IMR-90 (cell line): ENCODE results near the gene ADPRHL1. TPM values are rescaled to one million over a fixed set of nuclear protein-coding genes. Genes with fewer than 3 reads are reported as not detected.

ENCODE experiments used
- ATAC-seq: fragments of 200-7000 bp; cut with Tn5 transposase; 2 replicates; pipeline ENCODE4 v1.9.1; 2020; ENCODE audit warnings: low read depth, mild to moderate bottlenecking, moderate library complexity
- BruUV-seq: library from RNA; stranded (reverse); fragments of 400-500 nt; replicated peaks from 2 replicates; lab custom pipeline; 2021; lab: Mats Ljungman, UMichigan
- CTCF ChIA-PET: fragments of 300-600 bp; formaldehyde crosslinking; extraction: SDS; loops from one replicate; lab custom pipeline; 2021; ENCODE audit warnings: antibody characterized with exemption; lab: Yijun Ruan, JAX
- POLR2A ChIA-PET: fragments of 300-600 bp; sonication (Branson Sonifier 250); formaldehyde crosslinking; loops from one replicate; lab custom pipeline; 2022; ENCODE audit warnings: antibody characterized with exemption; ENCODE audit not compliant: unreplicated experiment; lab: Charles Lee
- DNase-seq: peaks from one replicate; pipeline ENCODE4 v3.0.0; 2013
- H2AFZ ChIP-seq: replicated peaks from 2 replicates; pipeline ENCODE3; 2013; ENCODE audit warnings: low read length, mild to moderate bottlenecking; ENCODE audit not compliant: poor library complexity
- H2AK5ac ChIP-seq: 2 replicates; pipeline ENCODE4 v1.6.1; 2013; ENCODE audit warnings: low read depth, low read length, inconsistent platforms
- H2AK9ac ChIP-seq: replicated peaks from 2 replicates; pipeline ENCODE3; 2013; ENCODE audit warnings: mild to moderate bottlenecking, low read depth, low read length, moderate library complexity; ENCODE audit not compliant: poor library complexity
- H2BK120ac ChIP-seq: 2 replicates; pipeline ENCODE4 v1.6.1; 2013; ENCODE audit warnings: low read depth, low read length, inconsistent platforms
- H2BK15ac ChIP-seq: 3 replicates; pipeline ENCODE4 v1.6.1; 2013; ENCODE audit warnings: low read depth, low read length, inconsistent platforms
- H2BK20ac ChIP-seq: 2 replicates; pipeline ENCODE4 v1.6.1; 2013; ENCODE audit warnings: low read depth, mild to moderate bottlenecking, inconsistent platforms, low read length, moderate library complexity
- H2BK5ac ChIP-seq: 2 replicates; pipeline ENCODE4 v1.6.1; 2013; ENCODE audit warnings: mild to moderate bottlenecking, low read depth, low read length, inconsistent platforms; ENCODE audit not compliant: poor library complexity, severe bottlenecking
- H3K14ac ChIP-seq: replicated peaks from 2 replicates; pipeline ENCODE4 v1.6.1; 2013; ENCODE audit warnings: low read depth, low read length, inconsistent platforms
- H3K18ac ChIP-seq: 2 replicates; pipeline ENCODE4 v1.6.1; 2013; ENCODE audit warnings: low read depth, low read length, control low read depth
- H3K23ac ChIP-seq: 2 replicates; pipeline ENCODE4 v1.6.1; 2013; ENCODE audit warnings: low read depth, low read length, inconsistent platforms
- H3K27ac ChIP-seq: 2 replicates; pipeline ENCODE4 v1.5.1; 2013; ENCODE audit warnings: mild to moderate bottlenecking, control low read depth, low read length; ENCODE audit not compliant: insufficient read depth
- H3K27me3 ChIP-seq: 2 replicates; pipeline ENCODE4 v1.6.1; 2013; ENCODE audit warnings: low read length; ENCODE audit not compliant: control insufficient read depth, insufficient read depth
- H3K36me3 ChIP-seq: 2 replicates; pipeline ENCODE4 v1.6.1; 2013; ENCODE audit warnings: low read length, mixed read lengths; ENCODE audit not compliant: control insufficient read depth, insufficient read depth
- H3K4ac ChIP-seq: 2 replicates; pipeline ENCODE4 v1.6.1; 2013; ENCODE audit warnings: low read depth, low read length, inconsistent platforms
- H3K4me1 ChIP-seq: 2 replicates; pipeline ENCODE4 v1.6.1; 2013; ENCODE audit warnings: low read length, mixed read lengths; ENCODE audit not compliant: control insufficient read depth, insufficient read depth
- H3K4me2 ChIP-seq: 2 replicates; pipeline ENCODE4 v1.6.1; 2013; ENCODE audit warnings: low read depth, mild to moderate bottlenecking, control low read depth, low read length, moderate library complexity
- H3K4me3 ChIP-seq: 2 replicates; pipeline ENCODE4 v1.5.1; 2013; ENCODE audit warnings: low read depth, mild to moderate bottlenecking, control low read depth, low read length, moderate library complexity; ENCODE audit not compliant: insufficient read depth
- H3K56ac ChIP-seq: 2 replicates; pipeline ENCODE4 v1.6.1; 2013; ENCODE audit warnings: low read length, inconsistent platforms; ENCODE audit not compliant: insufficient read depth; ENCODE audit errors: extremely low read depth
- H3K79me1 ChIP-seq, 2 experiments: 2 replicates each; pipeline ENCODE4 v1.6.1; 2013; ENCODE audit warnings: low read length in 2 of 2, inconsistent platforms in 1 of 2, low read depth in 1 of 2
- H3K9ac ChIP-seq: 2 replicates; pipeline ENCODE4 v1.6.1; 2013; ENCODE audit warnings: low read depth, low read length, control low read depth
- H3K9me1 ChIP-seq: 2 replicates; pipeline ENCODE4 v1.6.1; 2013; ENCODE audit warnings: low read length, inconsistent platforms; ENCODE audit not compliant: insufficient read depth
- H3K9me3 ChIP-seq: 2 replicates; pipeline ENCODE4 v1.6.1; 2013; ENCODE audit warnings: low read length; ENCODE audit not compliant: control insufficient read depth, insufficient read depth
- H4K20me1 ChIP-seq: 2 replicates; pipeline ENCODE4 v1.6.1; 2013; ENCODE audit warnings: low read length, inconsistent platforms; ENCODE audit not compliant: insufficient read depth
- H4K5ac ChIP-seq: 2 replicates; pipeline ENCODE4 v1.6.1; 2013; ENCODE audit warnings: mild to moderate bottlenecking, low read depth, low read length, control low read depth
- H4K8ac ChIP-seq, 2 experiments: 2 replicates each; pipeline ENCODE4 v1.6.1; 2013; ENCODE audit warnings: low read depth in 2 of 2, low read length in 2 of 2, control low read depth in 1 of 2, inconsistent platforms in 1 of 2
- H4K91ac ChIP-seq: 2 replicates; pipeline ENCODE4 v1.6.1; 2013; ENCODE audit warnings: low read depth, low read length, inconsistent platforms; ENCODE audit not compliant: insufficient read depth
- BHLHE40 ChIP-seq: fragments of 150-350 bp; IDR thresholded peaks from 2 replicates; pipeline ENCODE4 v1.6.1; 2016; ENCODE audit warnings: mild to moderate bottlenecking, low read depth, low read length
- CHD1 ChIP-seq: IDR thresholded peaks from 2 replicates; pipeline ENCODE4 v1.6.1; 2012; ENCODE audit warnings: low read depth, low read length, improper control_type of control experiment
- MAZ ChIP-seq: IDR thresholded peaks from 2 replicates; pipeline ENCODE4 v1.6.1; 2012; ENCODE audit warnings: low read depth, mild to moderate bottlenecking, low read length, improper control_type of control experiment, moderate library complexity, borderline replicate concordance
- POLR2A ChIP-seq: IDR thresholded peaks from 2 replicates; pipeline ENCODE4 v1.6.1; 2012; ENCODE audit warnings: mild to moderate bottlenecking, low read depth, low read length
- RCOR1 ChIP-seq: IDR thresholded peaks from 2 replicates; pipeline ENCODE4 v1.6.1; 2012; ENCODE audit warnings: mild to moderate bottlenecking, low read length, improper control_type of control experiment; ENCODE audit not compliant: insufficient replicate concordance
- RFX5 ChIP-seq: IDR thresholded peaks from 2 replicates; pipeline ENCODE4 v1.8.0; 2012; ENCODE audit warnings: low read depth, mild to moderate bottlenecking, low read length, moderate library complexity
- SMC3 ChIP-seq: fragments of 150-350 bp; IDR thresholded peaks from 2 replicates; pipeline ENCODE4 v1.6.1; 2016; ENCODE audit warnings: low read depth, mild to moderate bottlenecking, antibody characterized with exemption, low read length, moderate library complexity
- WGBS, 2 experiments: methylation state at CpG; one replicate each; pipeline versions ENCODE4 v1.1.5 to v1.1.7; 2013; ENCODE audit warnings: missing lambda C conversion rate in 2 of 2; ENCODE audit not compliant: insufficient read length in 1 of 2; ENCODE audit errors: extremely low coverage in 2 of 2; 5-methylcytosine and 5-hydroxymethylcytosine counted together
- dilution Hi-C: fragments of 300-500 bp; cut with HindIII; formaldehyde crosslinking; loops from one replicate; pipeline ENCODE4 v1.14.3; 2018; ENCODE audit warnings: low sequenced_read_pairs; ENCODE audit not compliant: unreplicated experiment
- in situ Hi-C: fragments of 300-500 bp; cut with MboI; formaldehyde crosslinking; loops from 3 replicates; pipeline ENCODE4 v1.14.3; 2019; ENCODE audit warnings: low sequenced_read_pairs, inconsistent platforms, mixed read lengths
- intact Hi-C: fragments of 100-400 bp; cut with micrococcal nuclease; formaldehyde crosslinking; loops from 2 replicates; pipeline ENCODE4 v1.10.0; 2022
- polyA plus RNA-seq, 3 experiments: library from polyadenylated mRNA; depleted of rRNA; stranded (reverse); fragments of >200 nt; gene quantifications; 2 replicates each; pipeline ENCODE4 v1.2.3, GENCODE V29; 2012; ENCODE audit warnings: low replicate concordance in 1 of 3
- total RNA-seq: library from RNA; depleted of rRNA; stranded (reverse); fragments of >200 nt; gene quantifications from 2 replicates; pipeline ENCODE4 v1.2.3, GENCODE V29; 2012
- TF ChIP-seq, protein P1 (sequence below): conservative IDR thresholded peaks from 2 replicates; pipeline ENCODE4 v1.5.1; 2012; ENCODE audit warnings: mild to moderate bottlenecking, low read depth, low read length, improper control_type of control experiment
- TF ChIP-seq, protein P2 (sequence below): fragments of 150-350 bp; IDR thresholded peaks from 2 replicates; pipeline ENCODE4 v1.6.1; 2016; ENCODE audit warnings: low read depth, mild to moderate bottlenecking, low read length, moderate library complexity, borderline replicate concordance

Gene ADPRHL1
- total and polyA plus RNA-seq, 2 of the 4 experiments (the other 2 are of a cell fraction), result 0.36 to 0.67 TPM

DNA sequence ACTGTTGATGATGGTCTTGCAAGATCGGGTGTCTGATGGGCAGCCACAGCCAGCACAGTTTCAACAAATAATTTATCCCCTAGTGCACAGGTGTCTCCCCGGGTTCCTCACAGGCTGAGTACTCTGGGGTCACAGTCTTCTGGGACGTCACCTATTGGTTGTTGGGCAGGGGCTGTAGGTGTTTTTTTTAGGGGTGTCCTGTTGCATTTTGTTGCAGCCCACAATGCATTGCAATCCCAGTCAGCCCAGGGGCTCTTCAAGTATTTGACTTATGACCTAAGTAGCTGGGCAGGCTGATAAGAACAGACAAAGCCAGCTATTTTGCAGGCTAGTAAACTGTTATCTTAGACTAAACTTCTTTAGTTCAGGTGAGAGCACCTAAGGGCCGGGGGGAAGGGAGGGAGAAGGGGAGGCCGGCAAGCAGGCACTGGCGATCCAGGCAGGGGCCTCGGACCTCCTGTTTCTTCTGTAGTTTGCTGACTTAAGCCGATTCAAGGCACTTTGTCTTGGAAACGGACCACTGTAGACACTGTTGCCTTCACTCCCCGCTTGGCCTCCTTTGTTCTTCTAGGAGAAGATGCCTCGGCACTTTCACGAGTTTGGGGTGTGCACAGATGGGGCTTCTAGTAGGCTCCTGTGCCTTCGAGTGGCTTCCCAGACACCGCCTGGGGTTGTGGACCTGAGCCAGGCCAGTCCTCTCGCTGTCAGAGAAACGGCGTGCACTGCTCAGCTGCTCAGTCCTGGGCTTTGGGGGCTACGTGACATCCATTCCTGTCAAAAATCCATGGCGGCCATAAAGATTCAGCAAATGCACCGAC, 55.5 kb downstream of the ADPRHL1 start:
- H4K5ac ChIP-seq, result no peak overlapping the region
- H3K27me3 ChIP-seq, result no peaks in the 10 kb centered on the region
- ChIA-PET POLR2A (no interaction called here), CTCF (no interaction called here)
- H3K9me3 ChIP-seq, result no peaks in the 10 kb centered on the region
- in situ Hi-C loops (loop anchor here (25.0 kb wide), 1 partner anchor 461 kb away; no protein-coding TSS in a partner anchor), dilution Hi-C loops (no loop called here), intact Hi-C loops (no loop called here)
- H4K91ac ChIP-seq, result no peak overlapping the region
- 0 out of 2 replicates have a peak overlapping the region, but pooled peaks have one; percentile 10 for H2BK20ac ChIP-seq
- H2BK120ac ChIP-seq, result no peak overlapping the region
- no peak overlapping the region for H3K4ac ChIP-seq
- H2AFZ ChIP-seq, result peak overlapping the region; percentile 70
- H3K79me1 ChIP-seq, result peaks cover 4 to 6% of the 10 kb centered on the region in 2 experiments; a peak in 3 of 4 replicates
- TF ChIP-seq MAZ (no peak), RFX5 (no peak), CHD1 (no peak), POLR2A (no peak), BHLHE40 (no peak), RCOR1 (no peak), SMC3 (no peak)
- TF ChIP-seq, protein P1, sequence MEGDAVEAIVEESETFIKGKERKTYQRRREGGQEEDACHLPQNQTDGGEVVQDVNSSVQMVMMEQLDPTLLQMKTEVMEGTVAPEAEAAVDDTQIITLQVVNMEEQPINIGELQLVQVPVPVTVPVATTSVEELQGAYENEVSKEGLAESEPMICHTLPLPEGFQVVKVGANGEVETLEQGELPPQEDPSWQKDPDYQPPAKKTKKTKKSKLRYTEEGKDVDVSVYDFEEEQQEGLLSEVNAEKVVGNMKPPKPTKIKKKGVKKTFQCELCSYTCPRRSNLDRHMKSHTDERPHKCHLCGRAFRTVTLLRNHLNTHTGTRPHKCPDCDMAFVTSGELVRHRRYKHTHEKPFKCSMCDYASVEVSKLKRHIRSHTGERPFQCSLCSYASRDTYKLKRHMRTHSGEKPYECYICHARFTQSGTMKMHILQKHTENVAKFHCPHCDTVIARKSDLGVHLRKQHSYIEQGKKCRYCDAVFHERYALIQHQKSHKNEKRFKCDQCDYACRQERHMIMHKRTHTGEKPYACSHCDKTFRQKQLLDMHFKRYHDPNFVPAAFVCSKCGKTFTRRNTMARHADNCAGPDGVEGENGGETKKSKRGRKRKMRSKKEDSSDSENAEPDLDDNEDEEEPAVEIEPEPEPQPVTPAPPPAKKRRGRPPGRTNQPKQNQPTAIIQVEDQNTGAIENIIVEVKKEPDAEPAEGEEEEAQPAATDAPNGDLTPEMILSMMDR, result no peak
- TF ChIP-seq, protein P2, sequence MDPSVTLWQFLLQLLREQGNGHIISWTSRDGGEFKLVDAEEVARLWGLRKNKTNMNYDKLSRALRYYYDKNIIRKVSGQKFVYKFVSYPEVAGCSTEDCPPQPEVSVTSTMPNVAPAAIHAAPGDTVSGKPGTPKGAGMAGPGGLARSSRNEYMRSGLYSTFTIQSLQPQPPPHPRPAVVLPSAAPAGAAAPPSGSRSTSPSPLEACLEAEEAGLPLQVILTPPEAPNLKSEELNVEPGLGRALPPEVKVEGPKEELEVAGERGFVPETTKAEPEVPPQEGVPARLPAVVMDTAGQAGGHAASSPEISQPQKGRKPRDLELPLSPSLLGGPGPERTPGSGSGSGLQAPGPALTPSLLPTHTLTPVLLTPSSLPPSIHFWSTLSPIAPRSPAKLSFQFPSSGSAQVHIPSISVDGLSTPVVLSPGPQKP, result no peak
- no TSS peak for BruUV-seq
- no peak overlapping the region for H3K18ac ChIP-seq
- WGBS, 2 experiments, result 60% methylated on average over 9 of the region's 20 CpGs; no CpG with 5 or more reads in 1 of the 2 experiments
- H3K23ac ChIP-seq, result no peak overlapping the region
- ATAC-seq (no peak), DNase-seq (no peak)
- no peaks in the 10 kb centered on the region for H3K36me3 ChIP-seq
- no peak overlapping the region for H4K8ac ChIP-seq
- H3K27ac ChIP-seq, result no peak overlapping the region
- H2BK15ac ChIP-seq, result no peak overlapping the region
- no peak overlapping the region for H3K56ac ChIP-seq
- peaks cover 10% of the 10 kb centered on the region; the same call in 1 of the 2 replicates for H3K4me1 ChIP-seq
- no peak overlapping the region for H2BK5ac ChIP-seq
- H3K14ac ChIP-seq, result no peak overlapping the region
- no peaks in the 10 kb centered on the region for H4K20me1 ChIP-seq
- H2AK5ac ChIP-seq, result no peak overlapping the region
- H3K4me2 ChIP-seq, result no peak overlapping the region
- H2AK9ac ChIP-seq, result peak overlapping the region; percentile 82
- no peak overlapping the region for H3K9ac ChIP-seq
- peaks cover 8% of the 10 kb centered on the region; the same call in 1 of the 2 replicates for H3K9me1 ChIP-seq
- no peak overlapping the region for H3K4me3 ChIP-seq
